SK-N-SH treated with all-trans-retinoic acid at 6 μM for 48 hours (cell line): Measurements from ENCODE around the gene EXOC4.

Source experiments
- BACH2 ChIP-seq: fragments of 250-450 bp; sonication (Bioruptor Pico); IDR thresholded peaks from 2 replicates; pipeline ENCODE4 v1.9.0; 2021; ENCODE audit warnings: mild to moderate bottlenecking, borderline replicate concordance
- ESRRG ChIP-seq: fragments of 250-450 bp; sonication (Bioruptor Pico); IDR thresholded peaks from 2 replicates; pipeline ENCODE4 v1.6.1; 2021; ENCODE audit warnings: mild to moderate bottlenecking
- ZNF8 ChIP-seq: fragments of 450-650 bp; formaldehyde crosslinking; IDR thresholded peaks from 2 replicates; pipeline ENCODE4 v1.5.0; 2020; ENCODE audit warnings: mild to moderate bottlenecking, moderate library complexity
- TF ChIP-seq, protein P1 (sequence below): fragments of 250-450 bp; sonication (Bioruptor Pico); IDR thresholded peaks from 2 replicates; pipeline ENCODE4 v1.8.0; 2020; ENCODE audit warnings: mild to moderate bottlenecking, moderate library complexity, borderline replicate concordance

DNA sequence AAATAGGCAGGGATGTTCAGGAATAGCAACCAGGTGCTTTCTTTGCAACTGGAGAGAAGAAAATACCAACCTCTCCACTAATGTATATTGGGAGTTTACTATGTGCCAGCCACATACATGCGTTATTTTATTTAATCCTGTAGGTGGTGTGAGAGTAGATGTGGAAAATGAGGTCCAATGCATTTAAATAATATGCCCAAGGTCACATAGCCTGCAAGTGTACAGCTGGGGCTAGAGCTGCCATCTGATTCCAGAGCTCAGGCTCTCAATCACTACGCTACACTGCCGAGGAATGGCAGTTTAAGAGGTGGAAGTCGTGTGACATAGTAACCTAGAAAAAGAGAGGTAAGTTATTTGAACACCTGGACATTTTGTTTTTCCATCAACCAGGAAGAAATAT, 277.0 kb downstream of the EXOC4 start:
- TF ChIP-seq ESRRG (CRISPR knock-in tag) (no peak), ZNF8 (CRISPR knock-in tag) (no peak), BACH2 (CRISPR knock-in tag) (no peak)
- TF ChIP-seq, protein P1, sequence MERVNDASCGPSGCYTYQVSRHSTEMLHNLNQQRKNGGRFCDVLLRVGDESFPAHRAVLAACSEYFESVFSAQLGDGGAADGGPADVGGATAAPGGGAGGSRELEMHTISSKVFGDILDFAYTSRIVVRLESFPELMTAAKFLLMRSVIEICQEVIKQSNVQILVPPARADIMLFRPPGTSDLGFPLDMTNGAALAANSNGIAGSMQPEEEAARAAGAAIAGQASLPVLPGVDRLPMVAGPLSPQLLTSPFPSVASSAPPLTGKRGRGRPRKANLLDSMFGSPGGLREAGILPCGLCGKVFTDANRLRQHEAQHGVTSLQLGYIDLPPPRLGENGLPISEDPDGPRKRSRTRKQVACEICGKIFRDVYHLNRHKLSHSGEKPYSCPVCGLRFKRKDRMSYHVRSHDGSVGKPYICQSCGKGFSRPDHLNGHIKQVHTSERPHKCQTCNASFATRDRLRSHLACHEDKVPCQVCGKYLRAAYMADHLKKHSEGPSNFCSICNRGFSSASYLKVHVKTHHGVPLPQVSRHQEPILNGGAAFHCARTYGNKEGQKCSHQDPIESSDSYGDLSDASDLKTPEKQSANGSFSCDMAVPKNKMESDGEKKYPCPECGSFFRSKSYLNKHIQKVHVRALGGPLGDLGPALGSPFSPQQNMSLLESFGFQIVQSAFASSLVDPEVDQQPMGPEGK (CRISPR knock-in tag): no peak
